H1 (cell line): ENCODE results near the gene NUP188. TPM values are rescaled to one million over a fixed set of nuclear protein-coding genes. Genes with fewer than 3 reads are reported as not detected.

ENCODE experiments used
- BACH1 ChIP-seq: IDR thresholded peaks from 2 replicates; pipeline ENCODE4 v1.6.1; 2012; ENCODE audit warnings: low read length, improper control_type of control experiment
- BRCA1 ChIP-seq: IDR thresholded peaks from 2 replicates; pipeline ENCODE4 v1.6.1; 2012; ENCODE audit warnings: low read depth, low read length, improper control_type of control experiment
- CBX5 ChIP-seq: fragments of 300-800, 300-1000 bp; sonication (generic); IDR thresholded peaks from 2 replicates; pipeline ENCODE4 v1.7.1; 2016; ENCODE audit warnings: antibody characterized with exemption, low read length, low read depth
- CHD1 ChIP-seq: IDR thresholded peaks from 2 replicates; pipeline ENCODE4 v1.6.1; 2012; ENCODE audit warnings: low read depth, low read length, improper control_type of control experiment
- CTBP2 ChIP-seq: IDR thresholded peaks from 2 replicates; pipeline ENCODE4 v1.7.0; 2011; ENCODE audit warnings: borderline replicate concordance, mild to moderate bottlenecking, moderate library complexity, mixed read lengths, low read length; ENCODE audit not compliant: insufficient read depth, insufficient read length
- EGR1 ChIP-seq: IDR thresholded peaks from 2 replicates; pipeline ENCODE4 v1.6.1; 2011; ENCODE audit warnings: low read depth, low read length, borderline replicate concordance
- FOSL1 ChIP-seq: IDR thresholded peaks from 2 replicates; pipeline ENCODE4 v1.6.1; 2011; ENCODE audit warnings: mild to moderate bottlenecking, low read depth, low read length, moderate library complexity; ENCODE audit not compliant: insufficient read depth
- GABPA ChIP-seq: IDR thresholded peaks from 2 replicates; pipeline ENCODE4 v1.6.1; 2011; ENCODE audit warnings: mild to moderate bottlenecking, low read length, moderate library complexity, borderline replicate concordance; ENCODE audit not compliant: insufficient read depth
- JUN ChIP-seq: IDR thresholded peaks from 2 replicates; pipeline ENCODE4 v1.6.1; 2011; ENCODE audit warnings: low read depth, mild to moderate bottlenecking, improper control_type of control experiment, low read length
- KDM1A ChIP-seq: fragments of 200-600, 300-600 bp; sonication (generic); IDR thresholded peaks from 2 replicates; pipeline ENCODE4 v1.7.1; 2016; ENCODE audit warnings: mild to moderate bottlenecking, low read length, borderline replicate concordance
- MAFK ChIP-seq: IDR thresholded peaks from 2 replicates; pipeline ENCODE4 v1.6.1; 2012; ENCODE audit warnings: low read depth, mild to moderate bottlenecking, improper control_type of control experiment, low read length
- POLR2AphosphoS5 ChIP-seq: IDR thresholded peaks from 2 replicates; pipeline ENCODE4 v1.6.1; 2011; ENCODE audit warnings: low read depth, low read length
- RBBP5 ChIP-seq: IDR thresholded peaks from 2 replicates; pipeline ENCODE4 v1.7.1; 2012; ENCODE audit warnings: low read depth, mild to moderate bottlenecking, inconsistent platforms, low read length, moderate library complexity, borderline replicate concordance
- RFX5 ChIP-seq: IDR thresholded peaks from 2 replicates; pipeline ENCODE4 v1.6.1; 2011; ENCODE audit warnings: low read depth, low read length, improper control_type of control experiment, borderline replicate concordance
- SAP30 ChIP-seq: fragments of 300-600 bp; sonication (generic); IDR thresholded peaks from 2 replicates; pipeline ENCODE4 v1.7.1; 2012; ENCODE audit warnings: low read length, moderate library complexity, mild to moderate bottlenecking, inconsistent platforms; ENCODE audit not compliant: insufficient read depth, insufficient replicate concordance
- SIRT6 ChIP-seq: IDR thresholded peaks from one replicate; pipeline ENCODE4 v1.7.1; 2012; ENCODE audit warnings: low read length, inconsistent platforms
- SIX5 ChIP-seq: IDR thresholded peaks from 2 replicates; pipeline ENCODE4 v1.6.1; 2011; ENCODE audit warnings: mild to moderate bottlenecking, low read depth, low read length
- SP1 ChIP-seq: IDR thresholded peaks from 2 replicates; pipeline ENCODE4 v1.6.1; 2011; ENCODE audit warnings: low read depth, low read length
- SP2 ChIP-seq: IDR thresholded peaks from 2 replicates; pipeline ENCODE4 v1.6.1; 2012; ENCODE audit warnings: mild to moderate bottlenecking, low read length, inconsistent platforms
- SUZ12 ChIP-seq: fragments of 200-600 bp; sonication (generic); IDR thresholded peaks from 2 replicates; pipeline ENCODE4 v1.6.1; 2012; ENCODE audit warnings: mild to moderate bottlenecking, inconsistent platforms, low read length, moderate library complexity, mixed read lengths
- TBP ChIP-seq: IDR thresholded peaks from 2 replicates; pipeline ENCODE4 v1.6.1; 2011; ENCODE audit warnings: low read depth, low read length, improper control_type of control experiment
- TCF12 ChIP-seq: IDR thresholded peaks from 2 replicates; pipeline ENCODE4 v1.6.1; 2011; ENCODE audit warnings: low read depth, mild to moderate bottlenecking, low read length
- TEAD4 ChIP-seq: IDR thresholded peaks from 2 replicates; pipeline ENCODE4 v1.6.1; 2012; ENCODE audit warnings: low read depth, low read length, inconsistent platforms, mixed read lengths
- ZNF274 ChIP-seq: IDR thresholded peaks from 2 replicates; pipeline ENCODE4 v1.7.0; 2012; ENCODE audit warnings: low read length, borderline replicate concordance; ENCODE audit errors: extremely low read depth
- polyA plus RNA-seq, 7 experiments: library from polyadenylated mRNA; depleted of rRNA in 3 of 7; stranded (reverse) in 5 of 7; unstranded in 2 of 7; fragments of >200 nt in 5 of 7; fragments of 200-250 nt in 2 of 7; gene quantifications; 1 replicate in 5 of 7; 2 replicates in 1 of 7; 4 replicates in 1 of 7; pipeline versions ENCODE4 v1.2.1 to v1.2.3, GENCODE V29; 2011 to 2013; ENCODE audit warnings: missing spikeins in 2 of 7, mixed read lengths in 2 of 7
- total RNA-seq: library from RNA; stranded (reverse); fragmentation: NEBNext Ultra II Directional; extraction: Animal tissue kit (Norgen Biotek cat#: 25700); gene quantifications from 2 replicates; pipeline ENCODE4 v1.2.1, GENCODE V29; 2021
- TF ChIP-seq, protein P1 (sequence below): IDR thresholded peaks from 2 replicates; pipeline ENCODE4 v1.6.1; 2011; ENCODE audit warnings: low read length, improper control_type of control experiment

Gene NUP188
- total and polyA plus RNA-seq, 2 of the 8 experiments (the other 6 are each of a cell fraction or from before 2014, with no cell fraction given): 90.1 to 111 TPM

GRCh38 chr9:128947527-128948301 lies at the start of gene NUP188, which contains the start of gene DOLK (continued):
- no peak for TF ChIP-seq BRCA1
- TF ChIP-seq BACH1: no peak
- no peak for TF ChIP-seq SAP30
- no peak for TF ChIP-seq MAFK
- TF ChIP-seq, protein P1, sequence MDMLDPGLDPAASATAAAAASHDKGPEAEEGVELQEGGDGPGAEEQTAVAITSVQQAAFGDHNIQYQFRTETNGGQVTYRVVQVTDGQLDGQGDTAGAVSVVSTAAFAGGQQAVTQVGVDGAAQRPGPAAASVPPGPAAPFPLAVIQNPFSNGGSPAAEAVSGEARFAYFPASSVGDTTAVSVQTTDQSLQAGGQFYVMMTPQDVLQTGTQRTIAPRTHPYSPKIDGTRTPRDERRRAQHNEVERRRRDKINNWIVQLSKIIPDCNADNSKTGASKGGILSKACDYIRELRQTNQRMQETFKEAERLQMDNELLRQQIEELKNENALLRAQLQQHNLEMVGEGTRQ: peak; percentile 99
- peak; percentile 90 for TF ChIP-seq TBP
- TF ChIP-seq CBX5: no peak
- TF ChIP-seq CHD1: no peak
- TF ChIP-seq FOSL1: peak; percentile 51; the same call in 1 of the 2 replicates
- no peak for TF ChIP-seq SIRT6
- no peak for TF ChIP-seq GABPA
- no peak for TF ChIP-seq SIX5
- no peak for TF ChIP-seq TCF12
- no peak for TF ChIP-seq KDM1A
- TF ChIP-seq RFX5: no peak
- TF ChIP-seq SP1: peak; percentile 40; the same call in 1 of the 2 replicates
- no peak for TF ChIP-seq CTBP2
- TF ChIP-seq ZNF274: no peak
- TF ChIP-seq POLR2AphosphoS5: peak; percentile 81
- peak; percentile 93 for TF ChIP-seq RBBP5
- no peak for TF ChIP-seq JUN
- TF ChIP-seq SUZ12: no peak
- TF ChIP-seq EGR1: peak; percentile 100
- TF ChIP-seq TEAD4: no peak
- TF ChIP-seq SP2: no peak
